Measurements from ENCODE around the gene SMC1B.
"Not testable (repeated sequence)": the region's sequence is repeated elsewhere in the genome, so short reads cannot be mapped to it uniquely, and the experiment has no call there.

SMC1B gene

GRCh38 chr22:45366713-45367112 is 46.7 kb downstream of the SMC1B start:
- no peak for DNase-seq (ENCODE audit: low read depth)
- TF ChIP-seq, protein P1, sequence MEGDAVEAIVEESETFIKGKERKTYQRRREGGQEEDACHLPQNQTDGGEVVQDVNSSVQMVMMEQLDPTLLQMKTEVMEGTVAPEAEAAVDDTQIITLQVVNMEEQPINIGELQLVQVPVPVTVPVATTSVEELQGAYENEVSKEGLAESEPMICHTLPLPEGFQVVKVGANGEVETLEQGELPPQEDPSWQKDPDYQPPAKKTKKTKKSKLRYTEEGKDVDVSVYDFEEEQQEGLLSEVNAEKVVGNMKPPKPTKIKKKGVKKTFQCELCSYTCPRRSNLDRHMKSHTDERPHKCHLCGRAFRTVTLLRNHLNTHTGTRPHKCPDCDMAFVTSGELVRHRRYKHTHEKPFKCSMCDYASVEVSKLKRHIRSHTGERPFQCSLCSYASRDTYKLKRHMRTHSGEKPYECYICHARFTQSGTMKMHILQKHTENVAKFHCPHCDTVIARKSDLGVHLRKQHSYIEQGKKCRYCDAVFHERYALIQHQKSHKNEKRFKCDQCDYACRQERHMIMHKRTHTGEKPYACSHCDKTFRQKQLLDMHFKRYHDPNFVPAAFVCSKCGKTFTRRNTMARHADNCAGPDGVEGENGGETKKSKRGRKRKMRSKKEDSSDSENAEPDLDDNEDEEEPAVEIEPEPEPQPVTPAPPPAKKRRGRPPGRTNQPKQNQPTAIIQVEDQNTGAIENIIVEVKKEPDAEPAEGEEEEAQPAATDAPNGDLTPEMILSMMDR (IDR thresholded peaks at IDR 0.05; ENCODE audit: insufficient read depth, low read depth, low read length, missing control alignments) = no peak
- H3K4me3 ChIP-seq (ENCODE audit: low read depth, low read length) = no peak overlapping the region

DNA sequence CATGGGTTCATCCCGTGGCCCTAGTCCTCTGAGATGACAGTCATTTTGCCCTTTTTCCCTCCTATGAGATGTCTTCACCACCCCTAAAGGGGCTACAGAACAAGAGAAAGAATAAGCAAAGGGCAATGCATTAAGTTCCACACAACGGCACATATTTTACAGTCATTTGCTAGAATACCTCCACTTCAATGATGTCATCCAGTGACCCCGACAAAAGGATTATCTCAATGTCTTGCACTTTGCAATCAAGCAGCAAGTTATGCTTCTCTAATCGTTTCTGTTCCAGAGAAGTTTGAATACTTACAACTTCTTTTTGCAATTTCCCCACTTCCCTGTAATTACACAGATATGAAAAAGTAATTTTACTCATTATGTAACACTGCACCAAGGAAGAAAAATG is 53.8 kb downstream of the SMC1B start:
- H3K4me3 ChIP-seq (ENCODE audit: low read depth, low read length) = no peak overlapping the region
- DNase-seq (ENCODE audit: low read depth) = no peak
- TF ChIP-seq, protein P1 (IDR thresholded peaks at IDR 0.05; ENCODE audit: insufficient read depth, low read depth, low read length, missing control alignments) = no peak

DNA sequence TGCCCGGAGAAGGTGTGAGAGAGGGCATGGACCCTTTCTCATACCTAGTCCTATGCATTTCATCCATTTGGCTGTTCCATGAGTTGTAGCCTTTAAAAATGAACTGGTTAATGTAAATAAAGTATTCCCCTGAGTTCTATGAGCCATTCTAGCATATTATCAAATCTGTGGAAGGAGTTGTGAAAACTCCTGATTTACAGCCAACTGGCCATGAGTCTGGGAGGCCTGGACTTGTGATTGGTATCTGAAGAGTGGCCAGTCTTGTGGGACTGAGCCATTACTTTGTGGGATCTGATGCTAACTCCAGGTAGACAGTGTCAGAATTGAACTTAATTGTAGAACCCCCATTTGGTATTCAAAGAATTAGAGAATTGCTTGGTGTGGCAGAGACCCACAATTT is 55.3 kb downstream of the SMC1B start:
- TF ChIP-seq, protein P1 (IDR thresholded peaks at IDR 0.05; ENCODE audit: insufficient read depth, low read depth, low read length, missing control alignments) = no peak
- DNase-seq (ENCODE audit: low read depth) = no peak
- no peak overlapping the region for H3K4me3 ChIP-seq (ENCODE audit: low read depth, low read length)

- TF ChIP-seq, protein P1 (IDR thresholded peaks at IDR 0.05; ENCODE audit: insufficient read depth, low read depth, low read length, missing control alignments) = no peak
- H3K4me3 ChIP-seq (ENCODE audit: low read depth, low read length) = no peak overlapping the region
- no peak for DNase-seq (ENCODE audit: low read depth)
These were observed 55.9 kb downstream of the SMC1B start for GRCh38 chr22:45357490-45357889.

- TF ChIP-seq, protein P1 (IDR thresholded peaks at IDR 0.05; ENCODE audit: insufficient read depth, low read depth, low read length, missing control alignments) = no peak
- H3K4me3 ChIP-seq (ENCODE audit: low read depth, low read length) = no peak overlapping the region
- DNase-seq (ENCODE audit: low read depth) = no peak
These were observed 59.6 kb downstream of the SMC1B start for GRCh38 chr22:45353786-45354185.

- DNase-seq (ENCODE audit: low read depth) = not testable (repeated sequence)
These were observed 60.6 kb downstream of the SMC1B start for GRCh38 chr22:45352757-45353156.

DNA sequence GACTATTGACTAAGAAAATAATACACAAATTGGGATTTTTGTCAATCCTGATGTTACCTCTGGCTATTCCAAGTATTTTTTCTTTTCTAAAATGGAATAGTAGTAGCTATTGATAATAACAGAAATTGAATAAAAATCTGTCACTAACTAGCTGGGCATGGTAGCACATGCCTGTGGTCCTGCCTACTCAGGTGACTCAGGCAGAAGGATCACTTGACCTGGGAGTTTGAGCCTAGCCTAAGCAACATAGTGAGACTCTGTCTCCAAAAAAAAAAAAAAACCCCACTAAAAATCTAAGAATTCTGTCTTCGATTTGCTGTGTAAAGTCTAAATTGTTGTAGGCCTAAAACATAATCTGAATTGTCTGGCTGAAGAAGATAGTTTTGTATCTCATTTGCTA is 61.4 kb downstream of the SMC1B start:
- TF ChIP-seq, protein P1 (IDR thresholded peaks at IDR 0.05; ENCODE audit: insufficient read depth, low read depth, low read length, missing control alignments) = no peak

More at GRCh38 chr22:45352757-45353156, 60.6 kb downstream of the SMC1B start:
- not testable (repeated sequence) for H3K4me3 ChIP-seq (ENCODE audit: low read depth, low read length)

More for the DNA sequence above, 61.4 kb downstream of the SMC1B start:
- no peak for DNase-seq (ENCODE audit: low read depth)
- H3K4me3 ChIP-seq (ENCODE audit: low read depth, low read length) = no peak overlapping the region
